ENCODE results near the gene TSPYL6. TPM values are rescaled to one million over a fixed set of nuclear protein-coding genes. Genes with fewer than 3 reads are reported as not detected.
"Not testable (repeated sequence)": the region's sequence is repeated elsewhere in the genome, so short reads cannot be mapped to it uniquely, and the experiment has no call there.

The TSPYL6 gene
- polyA plus RNA-seq = 0.06 TPM
- long read RNA-seq, donor 1, partial matches to known transcripts = 0 of 1 reads
- long read RNA-seq, donor 1, other reads (novel, unspliced or antisense) = 0 of 1 reads
- long read RNA-seq, donor 2 = 0 reads
- long read RNA-seq, donor 3 = 0 reads
- long read RNA-seq, donor 4 = 0 reads
- long read RNA-seq, donor 5 = 0 reads
- long read RNA-seq, donor 6 = 0 reads
- long read RNA-seq, donor 7 = 0 reads
- long read RNA-seq, donor 8 = 0 reads
- long read RNA-seq, donor 9 = 0 reads
- long read RNA-seq, donor 10, partial matches to known transcripts = 19 of 60 reads
- long read RNA-seq, donor 10, other reads (novel, unspliced or antisense) = 41 of 60 reads
- long read RNA-seq, donor 11 = 0 reads

DNA sequence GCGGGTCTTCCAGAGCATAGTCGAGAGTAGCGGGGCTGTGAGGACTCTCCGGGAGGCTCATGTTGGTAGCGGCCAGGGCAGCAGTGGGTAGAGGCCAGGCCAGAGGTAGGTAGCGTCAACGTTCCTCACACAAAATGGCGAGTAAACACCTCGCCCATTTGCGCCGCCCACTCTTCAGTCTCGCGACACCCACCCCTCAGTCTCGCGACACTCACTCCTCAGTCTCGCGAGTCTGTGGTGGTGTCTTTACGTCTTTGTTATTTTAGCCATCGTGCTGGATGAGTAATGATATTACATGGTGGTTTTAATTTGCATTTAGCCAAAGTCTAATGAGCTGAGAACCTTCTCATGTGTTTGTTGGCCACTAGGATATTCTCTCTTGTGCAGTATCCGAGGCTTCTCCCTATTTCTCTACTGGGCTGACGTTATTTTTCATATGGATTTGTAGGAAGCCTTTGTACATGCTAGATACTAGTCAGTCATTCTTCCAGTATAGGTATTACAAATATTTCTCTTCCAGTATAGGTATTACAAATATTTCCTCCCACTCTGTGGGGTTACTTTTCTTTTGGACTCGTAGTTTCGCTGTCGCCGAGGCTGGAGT lies at the start of gene TSPYL6:
TSS of gene TSPYL6 (minus strand) at position 139 of the 604 bp plus-strand sequence. CDS start at position 61, 78 bp downstream.
- Histone ChIP-seq H3K36me3 (ENCODE audit: control insufficient read depth, insufficient read depth, low read length) (no peaks in the 10 kb centered on the region), H3K27me3 (ENCODE audit: control insufficient read depth, insufficient read depth, low read length) (no peaks in the 10 kb centered on the region), H3K9me3 (ENCODE audit: control insufficient read depth, low read depth, low read length) (peaks cover 11% of the 10 kb centered on the region), H3K27ac (ENCODE audit: low read length) (no peak within 1 kb of the TSS), H3K4me3 (ENCODE audit: low read length) (no peak within 1 kb of the TSS), H3K4me1 (ENCODE audit: control insufficient read depth, insufficient read depth, low read length) (peaks cover 1% of the 10 kb centered on the region)
- no CpG with 5 or more reads among the region's 25 CpGs for WGBS (ENCODE audit: insufficient coverage, low lambda C conversion rate)
- DNase-seq = no peak

DNA sequence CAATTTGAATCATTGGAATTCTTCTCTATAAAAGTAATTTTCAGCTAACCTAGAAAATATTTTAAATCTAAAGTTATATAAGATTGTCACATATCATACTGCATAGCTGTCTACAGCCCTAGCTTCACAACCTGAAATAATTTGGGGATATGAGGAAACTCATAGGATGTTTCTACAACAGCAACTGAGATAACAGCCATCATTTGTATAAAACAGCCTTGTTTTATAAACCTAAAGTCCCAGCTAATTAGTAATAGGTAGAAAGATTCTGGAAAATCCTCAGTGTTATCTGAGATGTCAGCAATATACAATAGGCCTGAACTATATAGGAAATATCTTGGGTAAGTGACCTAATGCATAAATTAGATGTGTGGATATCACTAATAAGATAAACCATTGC lies 47.6 kb upstream of the TSPYL6 start:
- H3K9me3 ChIP-seq (ENCODE audit: control insufficient read depth, low read depth, low read length) = no peaks in the 10 kb centered on the region
- H3K36me3 ChIP-seq (ENCODE audit: control insufficient read depth, insufficient read depth, low read length) = no peaks in the 10 kb centered on the region
- no peak for DNase-seq
- H3K27ac ChIP-seq (ENCODE audit: low read length) = no peak overlapping the region
- no peak overlapping the region for H3K4me3 ChIP-seq (ENCODE audit: low read length)
- no peaks in the 10 kb centered on the region for H3K27me3 ChIP-seq (ENCODE audit: control insufficient read depth, insufficient read depth, low read length)
- H3K4me1 ChIP-seq (ENCODE audit: control insufficient read depth, insufficient read depth, low read length) = no peaks in the 10 kb centered on the region

- no peaks in the 10 kb centered on the region for H3K9me3 ChIP-seq (ENCODE audit: control insufficient read depth, low read depth, low read length)
- WGBS (ENCODE audit: insufficient coverage, low lambda C conversion rate) = no CpG with 5 or more reads among the region's 5 CpGs
- no peak overlapping the region for H3K4me3 ChIP-seq (ENCODE audit: low read length)
- DNase-seq = no peak
- H3K36me3 ChIP-seq (ENCODE audit: control insufficient read depth, insufficient read depth, low read length) = no peaks in the 10 kb centered on the region
- no peaks in the 10 kb centered on the region for H3K4me1 ChIP-seq (ENCODE audit: control insufficient read depth, insufficient read depth, low read length)
- H3K27me3 ChIP-seq (ENCODE audit: control insufficient read depth, insufficient read depth, low read length) = no peaks in the 10 kb centered on the region
- no peak overlapping the region for H3K27ac ChIP-seq (ENCODE audit: low read length)
Observed at GRCh38 chr2:54298514-54298913, 42.5 kb upstream of the TSPYL6 start.

DNA sequence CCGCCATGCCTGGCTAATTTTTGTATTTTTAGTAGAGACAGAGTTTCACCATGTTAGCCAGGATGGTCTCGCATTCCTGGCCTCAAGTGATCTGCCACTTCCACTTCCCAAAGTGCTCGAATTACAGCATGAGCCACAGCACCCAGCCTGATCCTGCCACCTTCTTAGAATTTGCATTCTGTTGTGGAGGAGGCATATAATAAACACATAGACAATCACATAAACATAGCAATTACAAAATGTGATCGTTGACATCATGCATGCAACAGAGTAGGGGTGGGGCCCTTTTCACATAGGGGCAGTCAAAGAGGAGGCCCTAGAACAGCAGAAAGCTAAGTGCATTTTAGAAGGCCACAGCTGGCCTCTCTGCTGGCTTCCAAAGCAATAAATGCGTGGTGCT lies 39.9 kb upstream of the TSPYL6 start:
- Histone ChIP-seq H3K27me3 (ENCODE audit: control insufficient read depth, insufficient read depth, low read length) (no peaks in the 10 kb centered on the region), H3K27ac (ENCODE audit: low read length) (no peak overlapping the region), H3K36me3 (ENCODE audit: control insufficient read depth, insufficient read depth, low read length) (no peaks in the 10 kb centered on the region), H3K4me3 (ENCODE audit: low read length) (no peak overlapping the region), H3K9me3 (ENCODE audit: control insufficient read depth, low read depth, low read length) (no peaks in the 10 kb centered on the region), H3K4me1 (ENCODE audit: control insufficient read depth, insufficient read depth, low read length) (no peaks in the 10 kb centered on the region)
- DNase-seq = no peak
- WGBS (ENCODE audit: insufficient coverage, low lambda C conversion rate) = no CpG with 5 or more reads among the region's 5 CpGs

- H3K4me1 ChIP-seq (ENCODE audit: control insufficient read depth, insufficient read depth, low read length); DNase-seq; H3K36me3 ChIP-seq (ENCODE audit: control insufficient read depth, insufficient read depth, low read length); H3K4me3 ChIP-seq (ENCODE audit: low read length); H3K27me3 ChIP-seq (ENCODE audit: control insufficient read depth, insufficient read depth, low read length); H3K9me3 ChIP-seq (ENCODE audit: control insufficient read depth, low read depth, low read length); H3K27ac ChIP-seq (ENCODE audit: low read length): not testable (repeated sequence)
- WGBS (ENCODE audit: insufficient coverage, low lambda C conversion rate) = no CpG with 5 or more reads among the region's 2 CpGs
Observed at GRCh38 chr2:54294665-54295064, 38.6 kb upstream of the TSPYL6 start.

GRCh38 chr2:54290356-54291025 lies 34.5 kb upstream of the TSPYL6 start:
- no peaks in the 10 kb centered on the region for H3K36me3 ChIP-seq (ENCODE audit: control insufficient read depth, insufficient read depth, low read length)
- DNase-seq = no peak
- peaks cover 5% of the 10 kb centered on the region for H3K27me3 ChIP-seq (ENCODE audit: control insufficient read depth, insufficient read depth, low read length)
- peaks cover 3% of the 10 kb centered on the region for H3K4me1 ChIP-seq (ENCODE audit: control insufficient read depth, insufficient read depth, low read length)
- 86% methylated on average over 6 of the region's 9 CpGs for WGBS (ENCODE audit: insufficient coverage, low lambda C conversion rate)
- H3K4me3 ChIP-seq (ENCODE audit: low read length) = no peak overlapping the region
- peaks cover 3% of the 10 kb centered on the region for H3K9me3 ChIP-seq (ENCODE audit: control insufficient read depth, low read depth, low read length)
- H3K27ac ChIP-seq (ENCODE audit: low read length) = no peak overlapping the region

DNA sequence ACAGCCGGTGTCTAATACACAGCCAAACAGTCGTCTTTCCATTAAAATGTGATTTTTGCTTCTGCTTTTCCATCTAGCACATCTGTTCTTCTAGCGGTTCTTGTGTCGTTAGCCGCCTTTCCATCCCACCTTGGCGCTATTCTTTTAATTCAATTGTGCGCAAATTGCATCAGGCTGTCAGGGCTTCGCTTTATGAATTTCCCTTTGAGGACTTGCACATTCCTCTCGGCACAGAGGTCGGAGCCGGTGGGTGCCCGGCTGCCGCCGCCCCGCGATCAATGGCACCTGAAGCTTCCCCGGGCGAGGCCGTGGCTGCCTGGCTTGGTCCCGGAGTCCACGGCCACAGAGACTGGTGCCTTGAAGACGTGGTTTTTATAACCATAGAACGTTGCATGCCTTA lies 33.9 kb upstream of the TSPYL6 start:
- Histone ChIP-seq H3K36me3 (ENCODE audit: control insufficient read depth, insufficient read depth, low read length) (no peaks in the 10 kb centered on the region), H3K27me3 (ENCODE audit: control insufficient read depth, insufficient read depth, low read length) (peaks cover 5% of the 10 kb centered on the region), H3K9me3 (ENCODE audit: control insufficient read depth, low read depth, low read length) (peaks cover 3% of the 10 kb centered on the region), H3K4me1 (ENCODE audit: control insufficient read depth, insufficient read depth, low read length) (peaks cover 3% of the 10 kb centered on the region), H3K4me3 (ENCODE audit: low read length) (no peak overlapping the region), H3K27ac (ENCODE audit: low read length) (no peak overlapping the region)
- WGBS (ENCODE audit: insufficient coverage, low lambda C conversion rate) = no CpG with 5 or more reads among the region's 23 CpGs
- no peak for DNase-seq

- Histone ChIP-seq H3K4me1 (ENCODE audit: control insufficient read depth, insufficient read depth, low read length) (peaks cover 3% of the 10 kb centered on the region), H3K27me3 (ENCODE audit: control insufficient read depth, insufficient read depth, low read length) (peaks cover 5% of the 10 kb centered on the region), H3K4me3 (ENCODE audit: low read length) (no peak overlapping the region), H3K27ac (ENCODE audit: low read length) (no peak overlapping the region), H3K36me3 (ENCODE audit: control insufficient read depth, insufficient read depth, low read length) (no peaks in the 10 kb centered on the region), H3K9me3 (ENCODE audit: control insufficient read depth, low read depth, low read length) (peaks cover 3% of the 10 kb centered on the region)
- no CpG with 5 or more reads among the region's 2 CpGs for WGBS (ENCODE audit: insufficient coverage, low lambda C conversion rate)
- DNase-seq = no peak
Observed at GRCh38 chr2:54287532-54287931, 31.5 kb upstream of the TSPYL6 start.

- Histone ChIP-seq H3K9me3 (ENCODE audit: control insufficient read depth, low read depth, low read length) (peaks cover 3% of the 10 kb centered on the region), H3K4me3 (ENCODE audit: low read length) (no peak overlapping the region), H3K27me3 (ENCODE audit: control insufficient read depth, insufficient read depth, low read length) (peaks cover 2% of the 10 kb centered on the region), H3K4me1 (ENCODE audit: control insufficient read depth, insufficient read depth, low read length) (peaks cover 3% of the 10 kb centered on the region), H3K27ac (ENCODE audit: low read length) (no peak overlapping the region), H3K36me3 (ENCODE audit: control insufficient read depth, insufficient read depth, low read length) (no peaks in the 10 kb centered on the region)
- no peak for DNase-seq
- no CpG with 5 or more reads among the region's 1 CpG for WGBS (ENCODE audit: insufficient coverage, low lambda C conversion rate)
Observed at GRCh38 chr2:54285451-54285850, 29.4 kb upstream of the TSPYL6 start.

DNA sequence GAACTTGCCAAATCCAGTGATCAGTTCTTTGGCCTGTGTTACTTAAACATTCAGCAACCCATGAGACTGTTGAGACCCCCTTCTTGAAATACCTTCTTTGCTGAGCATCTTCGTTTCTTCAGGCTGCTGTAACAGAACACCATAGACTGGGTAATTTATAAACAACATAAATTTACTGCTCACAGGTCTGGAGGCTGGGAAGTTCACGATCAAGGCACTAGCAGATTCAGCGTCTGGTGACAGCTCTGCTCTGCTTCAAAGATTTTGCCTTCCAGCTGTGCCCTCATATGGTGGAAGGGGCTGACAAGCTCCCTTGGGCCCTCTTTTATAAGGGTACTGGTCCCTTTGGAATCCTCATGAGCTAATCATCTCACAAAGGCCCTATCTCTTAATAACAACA lies 28.8 kb upstream of the TSPYL6 start:
- no peak for DNase-seq

More for the DNA sequence above, 28.8 kb upstream of the TSPYL6 start:
- Histone ChIP-seq H3K9me3 (ENCODE audit: control insufficient read depth, low read depth, low read length) (no peaks in the 10 kb centered on the region), H3K4me1 (ENCODE audit: control insufficient read depth, insufficient read depth, low read length) (peaks cover 3% of the 10 kb centered on the region), H3K36me3 (ENCODE audit: control insufficient read depth, insufficient read depth, low read length) (no peaks in the 10 kb centered on the region), H3K27me3 (ENCODE audit: control insufficient read depth, insufficient read depth, low read length) (no peaks in the 10 kb centered on the region), H3K4me3 (ENCODE audit: low read length) (no peak overlapping the region), H3K27ac (ENCODE audit: low read length) (no peak overlapping the region)
- no CpG with 5 or more reads among the region's 3 CpGs for WGBS (ENCODE audit: insufficient coverage, low lambda C conversion rate)

Measured in large intestine (tissue), 12 donors.